SK-N-SH treated with all-trans-retinoic acid at 6 μM for 48 hours (cell line): ENCODE data around the gene CNST.

Source experiments
- ATAC-seq: fragments of 200-7000 bp; cut with Tn5 transposase; 3 replicates; pipeline ENCODE4 v1.9.1; 2020; ENCODE audit warnings: mild to moderate bottlenecking, moderate library complexity
- ARNTL ChIP-seq: fragments of 450-650 bp; formaldehyde crosslinking; IDR thresholded peaks from 2 replicates; pipeline ENCODE4 v1.5.0; 2020; ENCODE audit warnings: low read depth, mild to moderate bottlenecking, moderate library complexity, borderline replicate concordance
- BACH2 ChIP-seq: fragments of 250-450 bp; sonication (Bioruptor Pico); IDR thresholded peaks from 2 replicates; pipeline ENCODE4 v1.9.0; 2021; ENCODE audit warnings: mild to moderate bottlenecking, borderline replicate concordance
- CSDC2 ChIP-seq: fragments of 250-450 bp; sonication (Bioruptor Pico); IDR thresholded peaks from 2 replicates; pipeline ENCODE4 v1.5.0; 2020; ENCODE audit warnings: mild to moderate bottlenecking, moderate library complexity
- ESRRG ChIP-seq: fragments of 250-450 bp; sonication (Bioruptor Pico); IDR thresholded peaks from 2 replicates; pipeline ENCODE4 v1.6.1; 2021; ENCODE audit warnings: mild to moderate bottlenecking
- GLIS3 ChIP-seq: fragments of 250-450 bp; sonication (Bioruptor Pico); IDR thresholded peaks from 2 replicates; pipeline ENCODE4 v1.5.0; 2020; ENCODE audit warnings: mild to moderate bottlenecking, moderate library complexity
- ISL1 ChIP-seq: fragments of 250-450 bp; sonication (Bioruptor Pico); IDR thresholded peaks from 2 replicates; pipeline ENCODE4 v2.1.2; 2022; ENCODE audit warnings: mild to moderate bottlenecking, moderate library complexity
- OSR1 ChIP-seq: fragments of 250-450 bp; sonication (Bioruptor Pico); IDR thresholded peaks from 2 replicates; pipeline ENCODE4 v1.8.0; 2022; ENCODE audit warnings: moderate library complexity, mild to moderate bottlenecking, inconsistent platforms
- PATZ1 ChIP-seq: fragments of 250-450 bp; sonication (Bioruptor Pico); IDR thresholded peaks from 2 replicates; pipeline ENCODE4 v1.8.0; 2020; ENCODE audit warnings: mild to moderate bottlenecking, moderate library complexity, borderline replicate concordance
- POU6F1 ChIP-seq: fragments of 250-450 bp; sonication (Bioruptor Pico); IDR thresholded peaks from 2 replicates; pipeline ENCODE4 v1.8.0; 2021; ENCODE audit warnings: low read depth, mild to moderate bottlenecking, moderate library complexity, borderline replicate concordance
- PPARA ChIP-seq: fragments of 250-450 bp; sonication (Bioruptor Pico); IDR thresholded peaks from 2 replicates; pipeline ENCODE4 v1.5.0; 2020; ENCODE audit warnings: mild to moderate bottlenecking, borderline replicate concordance
- SNAI2 ChIP-seq: fragments of 250-450 bp; sonication (Bioruptor Pico); IDR thresholded peaks from 2 replicates; pipeline ENCODE4 v1.5.0; 2020; ENCODE audit warnings: mild to moderate bottlenecking, moderate library complexity
- TCF4 ChIP-seq: fragments of 250-450 bp; sonication (Bioruptor Pico); IDR thresholded peaks from 2 replicates; pipeline ENCODE4 v1.8.0; 2021; ENCODE audit warnings: mild to moderate bottlenecking, moderate library complexity, borderline replicate concordance
- TOX ChIP-seq: fragments of 250-450 bp; sonication (Bioruptor Pico); IDR thresholded peaks from 2 replicates; pipeline ENCODE4 v1.8.0; 2021; ENCODE audit warnings: mild to moderate bottlenecking, moderate library complexity, borderline replicate concordance
- TSHZ2 ChIP-seq: fragments of 250-450 bp; sonication (Bioruptor Pico); IDR thresholded peaks from 2 replicates; pipeline ENCODE4 v1.5.0; 2020; ENCODE audit warnings: mild to moderate bottlenecking, moderate library complexity
- ZC3H10 ChIP-seq: fragments of 250-450 bp; sonication (Bioruptor Pico); IDR thresholded peaks from 2 replicates; pipeline ENCODE4 v1.5.1; 2021; ENCODE audit warnings: mild to moderate bottlenecking, moderate library complexity
- ZFP3 ChIP-seq: fragments of 250-450 bp; sonication (Bioruptor Pico); IDR thresholded peaks from 2 replicates; pipeline ENCODE4 v1.5.0; 2020; ENCODE audit warnings: mild to moderate bottlenecking, moderate library complexity
- ZFP30 ChIP-seq: fragments of 450-650 bp; formaldehyde crosslinking; IDR thresholded peaks from 2 replicates; pipeline ENCODE4 v1.5.0; 2022; ENCODE audit warnings: mild to moderate bottlenecking, moderate library complexity
- ZNF565 ChIP-seq: fragments of 450-650 bp; formaldehyde crosslinking; conservative IDR thresholded peaks from 2 replicates; pipeline ENCODE4 v1.5.0; 2020; ENCODE audit warnings: low read depth, mild to moderate bottlenecking, moderate library complexity
- ZNF70 ChIP-seq: fragments of 450-650 bp; formaldehyde crosslinking; IDR thresholded peaks from 2 replicates; pipeline ENCODE4 v1.5.0; 2020; ENCODE audit warnings: mild to moderate bottlenecking, moderate library complexity
- ZNF8 ChIP-seq: fragments of 450-650 bp; formaldehyde crosslinking; IDR thresholded peaks from 2 replicates; pipeline ENCODE4 v1.5.0; 2020; ENCODE audit warnings: mild to moderate bottlenecking, moderate library complexity
- TF ChIP-seq, protein P1 (sequence below): fragments of 250-450 bp; sonication (Bioruptor Pico); IDR thresholded peaks from 2 replicates; pipeline ENCODE4 v1.5.1; 2020; ENCODE audit warnings: low read depth, mild to moderate bottlenecking, moderate library complexity
- TF ChIP-seq, protein P2 (sequence below): fragments of 250-450 bp; sonication (Bioruptor Pico); IDR thresholded peaks from 2 replicates; pipeline ENCODE4 v1.5.1; 2021; ENCODE audit warnings: mild to moderate bottlenecking, moderate library complexity

CNST gene

GRCh38 chr1:246566128-246566812 lies at the start of gene CNST, which contains the start of gene TFB2M:
TSS of gene CNST (plus strand) at chr1:246566456. CDS start at chr1:246591563, 25,107 bp downstream.
TSS of gene TFB2M (minus strand) at chr1:246566261. CDS start at chr1:246566138, 123 bp downstream.
- TF ChIP-seq, protein P1, sequence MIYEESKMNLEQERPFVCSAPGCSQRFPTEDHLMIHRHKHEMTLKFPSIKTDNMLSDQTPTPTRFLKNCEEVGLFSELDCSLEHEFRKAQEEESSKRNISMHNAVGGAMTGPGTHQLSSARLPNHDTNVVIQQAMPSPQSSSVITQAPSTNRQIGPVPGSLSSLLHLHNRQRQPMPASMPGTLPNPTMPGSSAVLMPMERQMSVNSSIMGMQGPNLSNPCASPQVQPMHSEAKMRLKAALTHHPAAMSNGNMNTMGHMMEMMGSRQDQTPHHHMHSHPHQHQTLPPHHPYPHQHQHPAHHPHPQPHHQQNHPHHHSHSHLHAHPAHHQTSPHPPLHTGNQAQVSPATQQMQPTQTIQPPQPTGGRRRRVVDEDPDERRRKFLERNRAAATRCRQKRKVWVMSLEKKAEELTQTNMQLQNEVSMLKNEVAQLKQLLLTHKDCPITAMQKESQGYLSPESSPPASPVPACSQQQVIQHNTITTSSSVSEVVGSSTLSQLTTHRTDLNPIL (CRISPR knock-in tag) = no peak
- TF ChIP-seq BACH2 (CRISPR knock-in tag) (no peak), ZC3H10 (CRISPR knock-in tag) (no peak), TOX (CRISPR knock-in tag) (no peak), SNAI2 (CRISPR knock-in tag) (no peak), TCF4 (CRISPR knock-in tag) (no peak), CSDC2 (CRISPR knock-in tag) (no peak), ARNTL (no peak), ISL1 (no peak), PATZ1 (CRISPR knock-in tag) (no peak), ZNF8 (CRISPR knock-in tag) (no peak)

GRCh38 chr1:246517391-246517790 lies 48.9 kb upstream of the CNST start:
- no peak for ATAC-seq
- no peak for TF ChIP-seq ZNF8 (CRISPR knock-in tag)
- no peak for TF ChIP-seq ZC3H10 (CRISPR knock-in tag)
- no peak for TF ChIP-seq ZNF565 (CRISPR knock-in tag)
- no peak for TF ChIP-seq ARNTL
- TF ChIP-seq ZNF70 = no peak
- TF ChIP-seq PATZ1 (CRISPR knock-in tag) = no peak
- no peak for TF ChIP-seq TOX (CRISPR knock-in tag)
- no peak for TF ChIP-seq OSR1 (CRISPR knock-in tag)
- TF ChIP-seq ZFP3 (CRISPR knock-in tag) = no peak
- TF ChIP-seq ISL1 = no peak
- TF ChIP-seq TCF4 (CRISPR knock-in tag) = no peak

More at GRCh38 chr1:246566128-246566812, at the start of gene CNST, which contains the start of gene TFB2M:
- peak; percentile 95 for ATAC-seq

- no peak for ATAC-seq
- no peak for TF ChIP-seq BACH2 (CRISPR knock-in tag)
- TF ChIP-seq ZNF565 (CRISPR knock-in tag) = no peak
- TF ChIP-seq ISL1 = no peak
- TF ChIP-seq ZC3H10 (CRISPR knock-in tag) = no peak
- no peak for TF ChIP-seq ZNF8 (CRISPR knock-in tag)
- no peak for TF ChIP-seq POU6F1 (CRISPR knock-in tag)
- no peak for TF ChIP-seq SNAI2 (CRISPR knock-in tag)
- no peak for TF ChIP-seq ESRRG
- TF ChIP-seq ZNF70 = no peak
- TF ChIP-seq, protein P2, sequence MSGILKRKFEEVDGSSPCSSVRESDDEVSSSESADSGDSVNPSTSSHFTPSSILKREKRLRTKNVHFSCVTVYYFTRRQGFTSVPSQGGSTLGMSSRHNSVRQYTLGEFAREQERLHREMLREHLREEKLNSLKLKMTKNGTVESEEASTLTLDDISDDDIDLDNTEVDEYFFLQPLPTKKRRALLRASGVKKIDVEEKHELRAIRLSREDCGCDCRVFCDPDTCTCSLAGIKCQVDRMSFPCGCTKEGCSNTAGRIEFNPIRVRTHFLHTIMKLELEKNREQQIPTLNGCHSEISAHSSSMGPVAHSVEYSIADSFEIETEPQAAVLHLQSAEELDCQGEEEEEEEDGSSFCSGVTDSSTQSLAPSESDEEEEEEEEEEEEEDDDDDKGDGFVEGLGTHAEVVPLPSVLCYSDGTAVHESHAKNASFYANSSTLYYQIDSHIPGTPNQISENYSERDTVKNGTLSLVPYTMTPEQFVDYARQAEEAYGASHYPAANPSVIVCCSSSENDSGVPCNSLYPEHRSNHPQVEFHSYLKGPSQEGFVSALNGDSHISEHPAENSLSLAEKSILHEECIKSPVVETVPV (CRISPR knock-in tag) = no peak
- no peak for TF ChIP-seq ZFP30
- no peak for TF ChIP-seq ZFP3 (CRISPR knock-in tag)
- TF ChIP-seq, protein P1 (CRISPR knock-in tag) = no peak
- TF ChIP-seq TCF4 (CRISPR knock-in tag) = no peak
- no peak for TF ChIP-seq CSDC2 (CRISPR knock-in tag)
- no peak for TF ChIP-seq TSHZ2
- TF ChIP-seq GLIS3 = no peak
- no peak for TF ChIP-seq PPARA (CRISPR knock-in tag)
Observed at GRCh38 chr1:246518456-246519205, 47.6 kb upstream of the CNST start.
